SIG-M5 treated with dmso at 0.1 percent for 504 hours (cell line): ENCODE results near the gene FBXO38.
A peak's percentile ranks its signal among the peaks of the same experiment; 100 is the strongest.
"Not testable (repeated sequence)": the region's sequence is repeated elsewhere in the genome, so short reads cannot be mapped to it uniquely, and the experiment has no call there.

Experiments used
- DNase-seq: peaks from one replicate; lab custom pipeline; 2025; ENCODE audit not compliant: unreplicated experiment; lab: John Stamatoyannopoulos, UW

The FBXO38 gene

GRCh38 chr5:148426514-148426913 lies 42.8 kb downstream of the FBXO38 start:
- DNase-seq: no peak

GRCh38 chr5:148427370-148428042 lies 43.7 kb downstream of the FBXO38 start:
- no peak for DNase-seq

GRCh38 chr5:148428848-148429247 lies 45.1 kb downstream of the FBXO38 start:
- DNase-seq: no peak

GRCh38 chr5:148433826-148434225 lies 50.1 kb downstream of the FBXO38 start:
- no peak for DNase-seq

- no peak for DNase-seq
These were observed 52.3 kb downstream of the FBXO38 start for GRCh38 chr5:148436029-148436428.

- DNase-seq: peak; percentile 54
These were observed 53.5 kb downstream of the FBXO38 start for GRCh38 chr5:148437249-148437648.

- DNase-seq: no peak
These were observed 55.2 kb downstream of the FBXO38 start for GRCh38 chr5:148438933-148439332.

GRCh38 chr5:148443241-148443640 lies 59.5 kb downstream of the FBXO38 start:
- DNase-seq: no peak

GRCh38 chr5:148443998-148444397 lies 60.2 kb downstream of the FBXO38 start:
- DNase-seq: peak; percentile 62

- no peak for DNase-seq
These were observed 61.8 kb downstream of the FBXO38 start for GRCh38 chr5:148445578-148445977.

GRCh38 chr5:148446611-148447010 lies 62.9 kb downstream of the FBXO38 start:
- no peak for DNase-seq

- no peak for DNase-seq
These were observed 68.9 kb downstream of the FBXO38 start for GRCh38 chr5:148452499-148453193.

- DNase-seq: no peak
These were observed 70.8 kb downstream of the FBXO38 start for GRCh38 chr5:148454576-148454975.

- DNase-seq: no peak
These were observed 71.4 kb downstream of the FBXO38 start for GRCh38 chr5:148455185-148455584.

GRCh38 chr5:148457183-148457620 lies 73.4 kb downstream of the FBXO38 start:
- DNase-seq: peak; percentile 51

GRCh38 chr5:148458036-148458888 lies 74.5 kb downstream of the FBXO38 start:
- no peak for DNase-seq

GRCh38 chr5:148459669-148460068 lies 75.9 kb downstream of the FBXO38 start:
- DNase-seq: no peak

GRCh38 chr5:148465381-148466235 lies 81.8 kb downstream of the FBXO38 start:
- peak; percentile 81 for DNase-seq

- DNase-seq: peak; percentile 65
These were observed 82.5 kb downstream of the FBXO38 start for GRCh38 chr5:148466236-148466580.

GRCh38 chr5:148467958-148468357 lies 84.2 kb downstream of the FBXO38 start:
- DNase-seq: no peak

GRCh38 chr5:148468746-148469145 lies 85.0 kb downstream of the FBXO38 start:
- not testable (repeated sequence) for DNase-seq
